ENCODE data around the gene NR3C1. TPM values are rescaled to one million over a fixed set of nuclear protein-coding genes. Genes with fewer than 3 reads are reported as not detected.
"Not testable (repeated sequence)": the region's sequence is repeated elsewhere in the genome, so short reads cannot be mapped to it uniquely, and the experiment has no call there.

NR3C1 gene
- total and polyA plus RNA-seq, 2 experiments from 2014 or later = 41.0 to 60.5 TPM

DNA sequence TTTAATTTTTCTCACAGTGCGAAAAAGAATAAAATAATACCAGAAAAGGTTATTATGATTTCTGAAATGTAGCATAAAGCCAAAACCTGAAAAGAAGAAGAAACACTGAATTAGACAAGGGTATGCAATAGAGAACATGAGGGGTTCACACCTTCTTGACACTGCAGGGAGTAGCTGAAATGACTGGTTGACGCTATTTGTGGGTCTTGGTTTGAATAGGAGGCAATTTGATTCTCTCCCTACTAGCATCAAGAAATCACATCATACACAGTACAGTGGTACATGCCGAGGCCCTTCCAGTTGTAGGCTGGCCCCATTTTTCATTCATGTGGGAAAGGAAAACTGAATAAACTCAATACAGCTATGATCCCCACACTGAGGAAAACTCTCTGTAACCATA lies 68.6 kb downstream of the NR3C1 start:
- H3K4me1 ChIP-seq (ENCODE audit: insufficient read depth) = no peaks in the 10 kb centered on the region
- 90% methylated on average over 3 of the region's 3 CpGs for WGBS (ENCODE audit: low lambda C conversion rate, missing lambda C conversion rate)
- no peaks in the 10 kb centered on the region for H3K9me2 ChIP-seq (replicated peaks; ENCODE audit: insufficient read depth)
- peaks cover 61% of the 10 kb centered on the region for H3K79me2 ChIP-seq
- H3K4me2 ChIP-seq = no peak overlapping the region
- H3K9me3 ChIP-seq (ENCODE audit: low read depth) = no peaks in the 10 kb centered on the region
- DNase-seq (ENCODE audit: low spot score) = no peak
- no peak overlapping the region for H3K27ac ChIP-seq
- no peaks in the 10 kb centered on the region for H3K27me3 ChIP-seq
- TF ChIP-seq EZH2phosphoT487 (IDR thresholded peaks at IDR 0.05; ENCODE audit: low read depth, severe bottlenecking, unreplicated experiment) (no peak), EZH2 (IDR thresholded peaks at IDR 0.05; ENCODE audit: borderline replicate concordance) (no peak)
- no peaks in the 10 kb centered on the region for H3K36me3 ChIP-seq (replicated peaks; ENCODE audit: insufficient read depth, low read depth)
- no peak overlapping the region for H3K4me3 ChIP-seq
- H2AFZ ChIP-seq = no peak overlapping the region
- H4K20me1 ChIP-seq (ENCODE audit: insufficient read depth, poor library complexity, severe bottlenecking) = peaks cover 6% of the 10 kb centered on the region

DNA sequence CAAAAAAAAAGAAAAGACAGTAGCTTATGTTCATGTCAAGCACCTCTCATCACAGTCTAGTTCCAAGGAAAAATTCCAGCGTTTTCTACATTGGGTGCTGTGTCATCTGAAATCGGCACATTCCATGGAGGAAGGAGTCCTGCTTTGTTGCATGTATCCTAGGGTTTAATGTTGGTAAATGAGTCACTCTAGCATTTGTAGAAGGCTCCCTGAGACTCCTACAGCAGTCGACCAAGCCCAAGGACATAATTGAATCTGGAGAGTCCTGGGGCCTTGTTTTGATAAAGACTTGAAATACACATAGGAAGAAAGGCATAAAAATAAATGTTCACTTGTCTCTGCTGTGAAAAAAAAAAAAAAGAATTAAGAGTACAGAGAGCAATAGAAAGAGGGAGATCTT lies 69.1 kb downstream of the NR3C1 start:
- not testable (repeated sequence) for H3K36me3 ChIP-seq (replicated peaks; ENCODE audit: insufficient read depth, low read depth); H2AFZ ChIP-seq; H4K20me1 ChIP-seq (ENCODE audit: insufficient read depth, poor library complexity, severe bottlenecking); H3K4me2 ChIP-seq; H3K4me1 ChIP-seq (ENCODE audit: insufficient read depth); H3K4me3 ChIP-seq; H3K27ac ChIP-seq; H3K9me3 ChIP-seq (ENCODE audit: low read depth); DNase-seq (ENCODE audit: low spot score); H3K9me2 ChIP-seq (replicated peaks; ENCODE audit: insufficient read depth); H3K27me3 ChIP-seq
- peaks cover 61% of the 10 kb centered on the region for H3K79me2 ChIP-seq
- 87% methylated on average over 3 of the region's 3 CpGs for WGBS (ENCODE audit: low lambda C conversion rate, missing lambda C conversion rate)

DNA sequence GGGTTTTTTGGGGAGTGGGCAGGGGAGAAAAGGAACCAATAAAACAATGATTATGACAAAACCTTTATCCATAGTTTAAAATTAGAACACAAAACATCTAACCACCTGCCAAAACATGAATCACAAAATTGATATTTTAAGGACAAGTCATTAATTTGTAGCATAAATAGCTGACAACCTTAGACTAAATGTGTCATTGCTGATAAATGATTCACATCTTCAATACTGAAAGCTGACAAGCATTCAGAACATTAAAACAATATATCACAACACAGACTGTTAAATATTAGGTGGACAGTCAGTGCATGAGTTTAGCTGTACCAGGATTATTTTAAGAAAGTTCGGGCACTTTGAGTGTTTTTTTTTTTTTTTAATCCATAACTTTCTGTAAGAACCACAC lies 71.5 kb downstream of the NR3C1 start:
- no peak overlapping the region for H3K27ac ChIP-seq
- no peaks in the 10 kb centered on the region for H3K27me3 ChIP-seq
- no peaks in the 10 kb centered on the region for H3K9me3 ChIP-seq (ENCODE audit: low read depth)
- H3K79me2 ChIP-seq = peaks cover 76% of the 10 kb centered on the region
- TF ChIP-seq EZH2phosphoT487 (IDR thresholded peaks at IDR 0.05; ENCODE audit: low read depth, severe bottlenecking, unreplicated experiment) (no peak), EZH2 (IDR thresholded peaks at IDR 0.05; ENCODE audit: borderline replicate concordance) (no peak)
- TF ChIP-seq, protein P1, sequence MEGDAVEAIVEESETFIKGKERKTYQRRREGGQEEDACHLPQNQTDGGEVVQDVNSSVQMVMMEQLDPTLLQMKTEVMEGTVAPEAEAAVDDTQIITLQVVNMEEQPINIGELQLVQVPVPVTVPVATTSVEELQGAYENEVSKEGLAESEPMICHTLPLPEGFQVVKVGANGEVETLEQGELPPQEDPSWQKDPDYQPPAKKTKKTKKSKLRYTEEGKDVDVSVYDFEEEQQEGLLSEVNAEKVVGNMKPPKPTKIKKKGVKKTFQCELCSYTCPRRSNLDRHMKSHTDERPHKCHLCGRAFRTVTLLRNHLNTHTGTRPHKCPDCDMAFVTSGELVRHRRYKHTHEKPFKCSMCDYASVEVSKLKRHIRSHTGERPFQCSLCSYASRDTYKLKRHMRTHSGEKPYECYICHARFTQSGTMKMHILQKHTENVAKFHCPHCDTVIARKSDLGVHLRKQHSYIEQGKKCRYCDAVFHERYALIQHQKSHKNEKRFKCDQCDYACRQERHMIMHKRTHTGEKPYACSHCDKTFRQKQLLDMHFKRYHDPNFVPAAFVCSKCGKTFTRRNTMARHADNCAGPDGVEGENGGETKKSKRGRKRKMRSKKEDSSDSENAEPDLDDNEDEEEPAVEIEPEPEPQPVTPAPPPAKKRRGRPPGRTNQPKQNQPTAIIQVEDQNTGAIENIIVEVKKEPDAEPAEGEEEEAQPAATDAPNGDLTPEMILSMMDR (IDR thresholded peaks at IDR 0.05; ENCODE audit: poor library complexity) = no peak
- H3K4me3 ChIP-seq = no peak overlapping the region
- no peak overlapping the region for H2AFZ ChIP-seq
- WGBS (ENCODE audit: low lambda C conversion rate, missing lambda C conversion rate) = 91% methylated on average over 1 of the region's 1 CpG
- no peaks in the 10 kb centered on the region for H3K4me1 ChIP-seq (ENCODE audit: insufficient read depth)
- no peak for DNase-seq (ENCODE audit: low spot score)
- H3K9me2 ChIP-seq (replicated peaks; ENCODE audit: insufficient read depth) = no peaks in the 10 kb centered on the region
- H4K20me1 ChIP-seq (ENCODE audit: insufficient read depth, poor library complexity, severe bottlenecking) = peaks cover 10% of the 10 kb centered on the region
- H3K4me2 ChIP-seq = no peak overlapping the region
- no peaks in the 10 kb centered on the region for H3K36me3 ChIP-seq (replicated peaks; ENCODE audit: insufficient read depth, low read depth)

DNA sequence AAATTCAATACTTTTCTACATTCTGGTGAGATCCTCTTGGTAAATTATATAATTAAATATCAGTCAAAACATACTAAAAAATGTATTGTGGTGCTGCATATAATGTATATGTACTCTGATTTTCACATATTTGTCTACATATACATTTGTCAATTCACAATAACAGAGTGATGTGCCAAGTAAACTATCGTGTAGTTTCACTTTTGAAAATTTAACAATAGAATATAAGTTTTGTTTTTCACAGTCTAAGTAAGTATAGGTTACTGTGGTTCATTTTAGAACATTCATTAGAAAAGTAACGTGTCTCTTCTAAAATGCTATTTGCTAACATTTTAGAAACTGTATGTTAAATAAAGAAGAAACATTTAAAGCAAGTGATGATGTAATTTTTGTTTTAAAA lies 73.6 kb downstream of the NR3C1 start:
- no peaks in the 10 kb centered on the region for H3K9me2 ChIP-seq (replicated peaks; ENCODE audit: insufficient read depth)
- H2AFZ ChIP-seq = no peak overlapping the region
- no peaks in the 10 kb centered on the region for H3K36me3 ChIP-seq (replicated peaks; ENCODE audit: insufficient read depth, low read depth)
- no peaks in the 10 kb centered on the region for H3K9me3 ChIP-seq (ENCODE audit: low read depth)
- H4K20me1 ChIP-seq (ENCODE audit: insufficient read depth, poor library complexity, severe bottlenecking) = peaks cover 22% of the 10 kb centered on the region
- no peaks in the 10 kb centered on the region for H3K4me1 ChIP-seq (ENCODE audit: insufficient read depth)
- WGBS (ENCODE audit: low lambda C conversion rate, missing lambda C conversion rate) = 97% methylated on average over 2 of the region's 2 CpGs
- peaks cover 78% of the 10 kb centered on the region for H3K79me2 ChIP-seq
- H3K4me3 ChIP-seq = no peak overlapping the region
- TF ChIP-seq EZH2phosphoT487 (IDR thresholded peaks at IDR 0.05; ENCODE audit: low read depth, severe bottlenecking, unreplicated experiment) (no peak), EZH2 (IDR thresholded peaks at IDR 0.05; ENCODE audit: borderline replicate concordance) (no peak)
- TF ChIP-seq, protein P1 (IDR thresholded peaks at IDR 0.05; ENCODE audit: poor library complexity) = no peak
- DNase-seq (ENCODE audit: low spot score) = no peak
- H3K27ac ChIP-seq = no peak overlapping the region
- H3K4me2 ChIP-seq = no peak overlapping the region
- H3K27me3 ChIP-seq = no peaks in the 10 kb centered on the region
